NCI-H2029 (cell line): Measurements from ENCODE around the gene ANAPC15.
"Not testable (repeated sequence)": the region's sequence is repeated elsewhere in the genome, so short reads cannot be mapped to it uniquely, and the experiment has no call there.

Experiments used
- DNase-seq: peaks from one replicate; lab custom pipeline; 2025; lab: John Stamatoyannopoulos, UW

ANAPC15 gene

GRCh38 chr11:72112143-72112977 lies at the start of gene ANAPC15:
TSS of gene ANAPC15 (minus strand) at chr11:72112695. CDS start at chr11:72111276, 1,419 bp downstream.
- peak; percentile 99 for DNase-seq

DNA sequence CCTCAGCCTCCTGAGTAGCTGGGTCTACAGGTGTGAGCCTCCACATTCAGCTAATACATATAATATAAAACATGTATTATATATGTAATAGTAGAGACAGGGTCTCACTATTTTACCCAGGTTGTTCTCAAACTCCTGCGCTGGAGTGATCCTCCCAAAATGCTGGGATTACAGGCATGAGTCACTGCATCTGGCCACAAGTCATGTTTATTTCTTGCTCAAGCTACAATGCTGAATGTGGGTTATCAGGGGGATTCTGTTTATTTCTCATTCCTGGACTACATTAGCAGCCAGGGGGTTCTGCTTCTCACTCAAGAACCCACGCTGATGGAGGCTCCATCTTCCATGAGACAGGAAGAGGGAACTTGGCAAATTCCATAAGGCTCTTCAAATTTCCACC lies 47.8 kb upstream of the ANAPC15 start:
- DNase-seq = no peak

- no peak for DNase-seq
Observed at GRCh38 chr11:72157131-72157530, 44.6 kb upstream of the ANAPC15 start.

DNA sequence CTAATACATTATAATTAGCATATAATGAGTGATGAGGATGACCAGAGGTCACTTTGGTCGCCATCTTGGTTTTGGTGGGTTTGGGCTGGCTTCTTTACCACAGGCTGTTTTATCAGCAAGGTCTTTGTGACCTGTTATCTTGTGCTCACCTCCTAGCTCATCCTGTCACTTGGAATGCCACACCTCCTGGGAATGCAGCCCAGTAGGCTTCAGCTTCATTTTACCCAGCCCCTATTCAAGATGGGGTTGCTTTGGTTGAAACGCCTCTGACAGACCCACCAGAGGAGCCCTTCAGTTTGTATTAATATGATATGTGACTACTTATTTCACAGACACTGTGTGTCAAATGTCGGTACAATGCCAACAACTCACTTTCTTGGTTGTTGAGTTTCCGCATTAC lies 43.3 kb upstream of the ANAPC15 start:
- no peak for DNase-seq

DNA sequence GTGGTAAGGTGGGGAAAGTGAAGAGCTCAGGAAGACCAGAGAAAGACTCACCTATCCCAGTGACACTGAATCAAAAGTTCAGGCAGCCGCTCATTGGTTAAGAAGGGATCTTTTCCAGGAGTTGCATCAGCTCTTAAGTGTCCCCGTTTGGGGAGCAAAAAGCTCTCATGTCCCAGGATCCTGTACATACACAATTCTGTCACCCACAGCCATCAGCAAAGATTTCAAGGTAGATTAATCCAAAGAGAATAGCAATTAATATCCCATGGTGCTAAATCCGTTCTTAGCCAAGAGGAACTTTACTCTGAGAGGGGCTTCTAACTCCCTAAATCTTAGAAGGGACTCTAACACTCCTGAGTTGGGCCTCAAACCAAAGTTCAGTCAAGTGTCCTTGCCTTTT lies 42.3 kb upstream of the ANAPC15 start:
- DNase-seq = no peak

DNA sequence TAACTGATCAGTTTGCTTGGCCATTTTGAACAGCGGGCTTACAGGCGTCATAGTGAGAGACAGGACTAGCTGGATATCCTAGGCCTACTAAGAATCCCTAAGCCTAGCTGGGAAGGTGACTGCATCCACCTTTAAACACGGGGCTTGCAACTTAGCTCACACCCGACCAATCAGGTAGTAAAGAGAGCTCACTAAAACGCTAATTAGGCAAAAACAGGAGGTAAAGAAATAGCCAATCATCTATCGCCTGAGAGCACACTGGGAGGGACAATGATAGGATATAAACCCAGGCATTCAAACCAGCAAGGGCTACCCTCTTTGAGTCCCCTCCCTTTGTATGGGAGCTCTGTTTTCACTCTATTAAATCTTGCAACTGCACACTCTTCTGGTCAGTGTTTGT lies 41.4 kb upstream of the ANAPC15 start:
- not testable (repeated sequence) for DNase-seq

- no peak for DNase-seq
Observed at GRCh38 chr11:72150882-72151281, 38.4 kb upstream of the ANAPC15 start.

DNA sequence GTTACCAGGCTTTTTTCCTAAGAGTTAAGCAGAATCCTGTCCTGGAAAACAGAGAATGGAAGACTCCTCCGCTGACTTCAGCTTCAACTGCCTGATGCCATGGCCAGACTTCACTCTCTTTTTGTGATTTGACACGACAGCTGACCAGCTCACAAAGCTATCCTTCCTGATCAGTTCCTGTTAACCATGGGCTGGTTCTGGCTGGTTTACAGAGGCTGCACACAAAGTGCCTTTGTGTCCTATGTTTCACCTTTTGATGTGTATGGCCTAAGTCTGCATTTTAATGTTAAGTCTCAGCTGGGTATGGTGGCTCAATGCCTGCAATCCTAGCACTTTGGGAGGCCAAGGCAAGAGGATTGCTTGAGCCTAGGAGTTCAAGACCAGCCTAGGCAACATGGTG lies 34.1 kb upstream of the ANAPC15 start:
- no peak for DNase-seq

- DNase-seq = no peak
Observed at GRCh38 chr11:72144807-72145565, 32.5 kb upstream of the ANAPC15 start.

- not testable (repeated sequence) for DNase-seq
Observed at GRCh38 chr11:72142543-72142942, 30.0 kb upstream of the ANAPC15 start.

DNA sequence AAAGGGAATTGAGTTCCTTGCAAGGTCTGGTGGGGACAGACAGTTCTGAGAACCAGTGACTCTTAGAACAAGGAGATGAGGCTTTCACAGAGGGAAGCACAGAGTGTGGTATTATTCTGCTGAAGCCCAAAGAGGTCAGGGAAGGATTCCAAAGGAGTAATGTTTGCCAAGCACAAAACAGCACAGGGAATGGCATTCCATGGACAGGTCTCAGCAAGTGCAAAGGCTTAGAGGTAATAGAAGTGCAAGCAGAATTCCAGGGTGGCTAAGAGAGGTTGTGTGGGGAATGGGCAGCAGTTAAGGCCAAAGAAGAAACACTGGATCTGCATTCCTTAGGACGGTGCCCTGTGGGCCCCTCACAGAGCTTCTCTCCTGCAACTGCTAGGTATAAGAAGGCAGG lies 29.6 kb upstream of the ANAPC15 start:
- DNase-seq = not testable (repeated sequence)

- no peak for DNase-seq
Observed at GRCh38 chr11:72141066-72141465, 28.6 kb upstream of the ANAPC15 start.

DNA sequence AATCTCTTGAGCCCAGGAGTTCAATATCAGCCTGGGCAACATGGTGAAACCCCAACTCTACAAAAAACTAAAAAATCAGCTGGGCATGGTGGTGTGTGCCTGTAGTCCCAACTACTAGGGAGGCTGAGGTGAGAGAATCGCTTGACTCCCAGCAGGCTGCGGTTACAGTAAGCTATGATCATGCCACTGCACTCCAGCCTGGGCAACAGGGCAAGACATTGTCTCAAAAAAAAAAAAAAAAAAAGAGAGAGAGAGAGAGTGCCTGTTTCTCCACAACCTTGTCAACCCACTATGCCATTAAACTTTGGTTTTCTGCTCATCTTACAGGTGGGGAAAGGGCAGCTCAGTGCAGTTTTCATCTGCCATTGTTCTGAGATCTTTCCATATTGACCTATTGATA lies 28.2 kb upstream of the ANAPC15 start:
- no peak for DNase-seq

- DNase-seq = no peak
Observed at GRCh38 chr11:72139500-72139899, 27.0 kb upstream of the ANAPC15 start.

- DNase-seq = no peak
Observed at GRCh38 chr11:72138821-72139390, 26.4 kb upstream of the ANAPC15 start.

DNA sequence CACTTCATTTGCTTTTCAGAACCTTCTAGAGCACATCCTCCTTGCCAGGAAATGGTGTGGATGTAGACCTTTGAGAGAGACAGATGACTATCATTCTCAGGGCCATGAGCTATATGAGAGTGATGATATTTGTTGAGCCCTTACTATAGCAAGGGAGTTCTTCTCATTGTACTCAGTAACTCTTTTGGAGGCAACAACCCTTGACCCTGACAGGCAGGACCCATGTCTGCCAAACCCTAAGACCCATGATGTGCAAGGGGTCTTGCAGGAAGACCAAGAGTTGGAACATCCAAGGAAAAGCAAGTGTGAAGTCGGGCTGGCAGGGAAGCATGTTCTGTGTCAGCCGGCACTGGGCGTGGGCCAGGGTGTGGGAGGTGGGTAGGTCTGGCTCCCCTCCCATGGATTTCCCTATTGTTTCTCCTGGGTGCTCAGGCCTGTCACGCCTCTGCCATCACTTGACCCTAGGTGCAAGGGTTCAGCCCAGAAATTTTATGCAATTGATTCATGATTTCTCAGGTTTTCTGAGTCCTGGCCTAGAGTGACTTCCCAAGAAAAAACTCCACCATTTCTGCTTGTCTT lies 24.3 kb upstream of the ANAPC15 start:
- no peak for DNase-seq

DNA sequence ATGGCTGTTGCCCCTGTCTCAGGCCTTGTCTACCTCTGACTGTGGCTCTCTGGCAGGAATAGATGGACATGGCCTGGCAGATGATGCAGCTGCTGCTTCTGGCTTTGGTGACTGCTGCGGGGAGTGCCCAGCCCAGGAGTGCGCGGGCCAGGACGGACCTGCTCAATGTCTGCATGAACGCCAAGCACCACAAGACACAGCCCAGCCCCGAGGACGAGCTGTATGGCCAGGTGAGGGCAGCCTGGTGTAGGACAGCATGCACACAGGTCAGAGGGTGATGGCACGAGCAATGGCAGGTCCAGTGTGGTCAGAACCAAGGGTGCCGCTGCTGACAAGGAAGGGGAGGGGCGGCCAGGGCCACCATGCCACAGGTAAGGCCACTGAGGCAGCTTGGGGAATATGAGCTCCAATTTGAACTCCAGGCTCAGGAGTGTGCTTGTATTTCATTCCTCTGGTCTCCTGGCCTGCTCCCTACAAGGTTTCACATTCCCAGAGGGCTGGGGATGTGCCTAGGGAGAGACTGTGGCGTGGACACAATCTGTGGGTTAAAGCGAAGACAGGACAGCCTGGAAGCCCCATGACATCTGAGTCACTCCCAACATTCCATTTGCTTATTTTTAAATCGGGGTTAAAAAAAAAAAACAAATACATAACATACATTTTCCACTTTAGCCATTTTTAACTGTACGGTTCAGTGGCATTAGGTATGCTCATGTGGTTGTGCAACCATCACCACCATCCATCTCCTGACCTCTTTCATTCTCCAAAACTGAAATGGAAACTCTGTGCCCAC lies 23.6 kb upstream of the ANAPC15 start:
- DNase-seq = no peak

DNA sequence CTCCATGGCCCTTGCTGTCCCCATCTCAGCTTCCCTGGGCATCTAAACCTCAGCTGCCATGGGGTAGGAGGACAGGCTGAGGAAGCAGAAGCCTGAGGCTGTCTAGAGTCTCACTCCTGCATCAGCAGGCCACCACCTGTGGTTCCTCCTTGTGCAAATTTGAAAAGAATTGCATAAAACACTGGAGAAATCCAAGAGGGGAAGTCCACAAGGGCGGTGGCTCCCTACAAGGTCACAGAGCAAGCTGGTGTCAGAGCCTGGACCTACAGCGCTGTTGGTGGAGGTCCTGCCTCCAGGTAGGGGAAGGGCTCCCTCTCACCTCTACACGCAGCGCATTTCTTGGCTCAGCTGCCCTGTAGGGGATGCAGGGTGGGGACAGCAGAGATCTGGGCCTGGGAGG lies 23.0 kb upstream of the ANAPC15 start, which contains the start of gene FOLR3:
FOLR3 (plus strand) TSS at position 253 of the 400 bp plus-strand sequence. CDS start 228 bp downstream, outside the sequence.
- not testable (repeated sequence) for DNase-seq

- DNase-seq = no peak
Observed at GRCh38 chr11:72132646-72133045, 20.2 kb upstream of the ANAPC15 start.

DNA sequence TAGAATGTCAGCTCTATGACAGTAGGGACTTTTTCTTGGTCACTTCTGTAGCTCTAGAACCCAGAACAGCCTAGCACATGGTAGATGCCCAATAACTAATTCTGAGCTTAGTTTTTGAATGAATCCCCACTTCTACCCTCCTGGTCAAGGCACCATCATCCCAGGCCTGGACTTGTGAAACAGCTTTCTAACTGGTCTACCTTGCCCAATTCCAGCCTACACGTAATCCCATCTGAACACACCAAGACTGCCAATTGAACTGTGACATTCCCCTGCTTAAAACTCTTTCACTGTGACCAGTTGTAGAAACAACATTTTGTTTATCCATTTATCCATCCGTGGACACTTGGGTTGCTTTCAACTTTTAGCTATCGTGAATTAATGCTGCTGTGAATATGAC lies 16.9 kb upstream of the ANAPC15 start:
- no peak for DNase-seq

DNA sequence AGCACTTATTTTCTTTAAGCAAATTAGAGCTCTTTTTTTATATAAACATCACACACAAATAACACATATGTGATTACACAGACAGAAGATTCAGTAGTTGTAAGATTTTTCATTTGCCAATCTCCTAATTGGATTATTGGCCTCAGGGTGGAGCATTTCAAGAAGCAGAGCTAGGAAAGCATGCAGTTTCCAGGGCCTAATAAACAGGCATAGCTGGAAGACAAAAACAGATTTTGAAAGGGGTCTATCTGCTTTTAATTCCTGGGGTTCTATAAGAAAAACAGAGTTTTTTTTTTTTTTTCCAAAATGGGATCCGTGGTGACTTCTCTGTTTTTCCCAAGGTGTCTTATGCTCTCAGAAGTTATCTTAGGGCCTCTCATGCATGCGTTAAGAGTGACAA lies 15.4 kb upstream of the ANAPC15 start:
- DNase-seq = no peak

DNA sequence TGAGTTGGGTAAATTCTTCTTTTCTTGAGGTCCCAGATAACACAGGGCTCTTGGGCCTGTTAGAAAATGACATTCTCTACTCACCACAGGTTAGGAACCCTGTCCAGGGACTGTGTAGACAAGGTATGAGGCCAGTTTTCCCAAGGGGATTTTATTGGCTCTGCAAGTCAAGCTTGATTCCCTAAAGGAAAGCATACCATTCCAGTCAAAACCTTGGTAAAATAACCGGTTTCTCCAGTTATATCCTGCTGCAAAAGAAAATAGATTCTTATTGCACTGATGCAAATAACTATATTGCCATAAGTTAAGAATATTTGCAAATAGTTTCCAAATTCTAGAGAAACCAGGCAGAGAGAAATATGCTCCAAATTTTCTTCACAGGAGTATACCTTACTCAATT lies 13.5 kb upstream of the ANAPC15 start:
- DNase-seq = no peak
